GM19035 (cell line): ENCODE results near the gene MYOD1.

Source experiments
- ATAC-seq: cut with Tn5 transposase; IDR thresholded peaks from one replicate; pipeline ENCODE4 v1.9.1; 2021; ENCODE audit not compliant: unreplicated experiment

Gene MYOD1

GRCh38 chr11:17700991-17701390 is 18.4 kb upstream of the MYOD1 start:
- no peak for ATAC-seq

GRCh38 chr11:17702876-17703275 is 16.5 kb upstream of the MYOD1 start:
- no peak for ATAC-seq

GRCh38 chr11:17703951-17704350 is 15.4 kb upstream of the MYOD1 start:
- ATAC-seq: peak; percentile 63

- ATAC-seq: no peak
Observed at GRCh38 chr11:17707830-17708229, 11.5 kb upstream of the MYOD1 start.

- no peak for ATAC-seq
Observed at GRCh38 chr11:17711836-17712235, 7.5 kb upstream of the MYOD1 start.

DNA sequence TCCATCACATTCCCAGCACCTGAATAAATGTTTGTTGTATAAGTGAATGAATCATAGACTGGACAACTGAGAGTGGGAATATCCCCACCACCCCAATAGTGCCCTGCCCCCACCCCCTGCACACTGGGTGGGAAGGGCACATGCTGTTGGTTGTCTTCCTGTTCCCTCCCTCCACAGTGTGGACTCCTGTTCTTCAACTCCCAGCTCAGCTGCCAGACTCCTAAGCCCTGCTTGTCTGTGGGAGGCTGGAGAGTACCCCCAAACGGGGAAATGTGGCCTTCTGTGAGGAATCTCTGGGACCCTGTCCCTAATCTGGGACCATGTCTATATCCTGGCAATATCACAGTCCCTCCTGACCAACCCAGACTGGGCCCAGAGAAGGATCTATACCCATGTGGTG is 5.5 kb upstream of the MYOD1 start:
- ATAC-seq: no peak

- no peak for ATAC-seq
Observed at GRCh38 chr11:17714356-17714854, 5.0 kb upstream of the MYOD1 start.

- no peak for ATAC-seq
Observed at GRCh38 chr11:17714870-17715269, 4.5 kb upstream of the MYOD1 start.

DNA sequence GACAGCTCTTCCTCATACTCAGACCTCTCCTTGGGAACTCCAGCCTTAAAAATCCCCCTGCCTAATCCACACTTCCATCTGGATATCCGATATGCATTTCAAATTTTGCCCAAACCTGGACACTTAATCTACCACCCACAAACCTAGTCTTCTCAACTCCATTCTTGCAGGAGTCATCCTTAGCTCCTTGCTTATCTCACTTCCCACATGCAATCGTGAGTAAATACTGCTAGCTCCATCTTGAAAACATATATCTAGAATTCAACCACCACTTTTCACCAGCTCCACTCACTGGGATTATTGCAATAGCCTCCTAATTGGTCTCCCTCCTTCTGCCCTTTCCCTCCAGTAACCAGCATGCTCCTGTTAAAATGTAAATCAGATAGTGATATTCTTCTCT is 2.6 kb upstream of the MYOD1 start:
- ATAC-seq: no peak

GRCh38 chr11:17718015-17718414 is 1.4 kb upstream of the MYOD1 start:
- ATAC-seq: no peak

DNA sequence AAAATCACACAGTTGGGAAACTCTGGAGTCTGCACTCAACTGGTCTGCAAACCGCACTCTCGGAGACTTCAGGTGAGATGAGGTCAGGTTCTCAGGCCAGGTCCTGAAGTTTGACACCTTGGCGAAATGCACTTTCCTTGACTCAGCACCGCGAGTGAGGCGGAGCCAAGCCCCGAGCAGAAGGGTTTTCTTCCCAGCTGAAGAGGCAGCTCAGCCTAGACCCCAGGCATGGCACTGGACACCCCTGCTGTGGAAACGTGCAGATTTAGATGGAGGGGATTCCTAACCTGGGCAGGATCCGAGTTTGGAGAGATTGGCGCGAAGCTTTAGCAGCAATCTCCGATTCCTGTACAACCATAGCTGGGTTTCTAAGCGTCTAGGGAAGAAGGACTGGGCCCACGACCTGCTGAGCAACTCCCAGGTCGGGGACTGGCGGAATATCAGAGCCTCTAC is 835 bp upstream of the MYOD1 start:
- ATAC-seq: no peak

DNA sequence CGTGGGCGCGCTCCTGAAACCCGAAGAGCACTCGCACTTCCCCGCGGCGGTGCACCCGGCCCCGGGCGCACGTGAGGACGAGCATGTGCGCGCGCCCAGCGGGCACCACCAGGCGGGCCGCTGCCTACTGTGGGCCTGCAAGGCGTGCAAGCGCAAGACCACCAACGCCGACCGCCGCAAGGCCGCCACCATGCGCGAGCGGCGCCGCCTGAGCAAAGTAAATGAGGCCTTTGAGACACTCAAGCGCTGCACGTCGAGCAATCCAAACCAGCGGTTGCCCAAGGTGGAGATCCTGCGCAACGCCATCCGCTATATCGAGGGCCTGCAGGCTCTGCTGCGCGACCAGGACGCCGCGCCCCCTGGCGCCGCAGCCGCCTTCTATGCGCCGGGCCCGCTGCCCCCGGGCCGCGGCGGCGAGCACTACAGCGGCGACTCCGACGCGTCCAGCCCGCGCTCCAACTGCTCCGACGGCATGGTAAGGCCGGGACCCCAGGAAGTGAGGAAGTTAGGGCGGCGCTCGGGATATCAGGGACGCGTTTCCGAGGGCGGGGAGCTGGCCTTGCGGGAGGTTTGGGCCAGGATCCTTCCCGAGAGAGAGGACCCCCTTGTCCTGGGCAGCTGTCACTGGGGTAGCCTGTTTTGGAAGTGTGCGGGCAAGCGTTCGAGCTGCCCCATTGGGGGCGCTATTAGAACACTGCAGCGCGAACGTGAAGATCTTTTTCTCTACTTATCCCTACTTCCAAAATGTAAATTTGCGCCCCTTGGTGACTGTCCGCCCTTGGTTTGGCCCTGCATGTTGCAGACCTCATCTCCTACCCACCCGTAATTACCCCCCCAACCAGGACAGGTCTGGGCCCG is 796 bp downstream of the MYOD1 start:
- no peak for ATAC-seq

DNA sequence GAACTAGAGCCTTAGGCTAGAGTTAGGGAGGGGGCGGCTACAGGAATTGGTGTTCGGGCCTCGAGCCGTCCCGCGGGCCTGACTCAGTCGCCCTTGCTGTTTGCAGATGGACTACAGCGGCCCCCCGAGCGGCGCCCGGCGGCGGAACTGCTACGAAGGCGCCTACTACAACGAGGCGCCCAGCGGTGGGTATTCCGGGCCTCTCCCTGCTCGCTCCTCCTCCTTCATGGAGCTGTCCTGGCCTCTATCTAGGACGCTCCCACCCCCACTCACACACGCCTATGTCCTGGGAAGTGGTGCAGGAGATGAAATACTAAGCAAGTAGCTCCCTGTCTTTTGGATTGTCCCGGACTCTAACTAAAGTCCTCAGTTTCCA is 1.4 kb downstream of the MYOD1 start:
- ATAC-seq: no peak

DNA sequence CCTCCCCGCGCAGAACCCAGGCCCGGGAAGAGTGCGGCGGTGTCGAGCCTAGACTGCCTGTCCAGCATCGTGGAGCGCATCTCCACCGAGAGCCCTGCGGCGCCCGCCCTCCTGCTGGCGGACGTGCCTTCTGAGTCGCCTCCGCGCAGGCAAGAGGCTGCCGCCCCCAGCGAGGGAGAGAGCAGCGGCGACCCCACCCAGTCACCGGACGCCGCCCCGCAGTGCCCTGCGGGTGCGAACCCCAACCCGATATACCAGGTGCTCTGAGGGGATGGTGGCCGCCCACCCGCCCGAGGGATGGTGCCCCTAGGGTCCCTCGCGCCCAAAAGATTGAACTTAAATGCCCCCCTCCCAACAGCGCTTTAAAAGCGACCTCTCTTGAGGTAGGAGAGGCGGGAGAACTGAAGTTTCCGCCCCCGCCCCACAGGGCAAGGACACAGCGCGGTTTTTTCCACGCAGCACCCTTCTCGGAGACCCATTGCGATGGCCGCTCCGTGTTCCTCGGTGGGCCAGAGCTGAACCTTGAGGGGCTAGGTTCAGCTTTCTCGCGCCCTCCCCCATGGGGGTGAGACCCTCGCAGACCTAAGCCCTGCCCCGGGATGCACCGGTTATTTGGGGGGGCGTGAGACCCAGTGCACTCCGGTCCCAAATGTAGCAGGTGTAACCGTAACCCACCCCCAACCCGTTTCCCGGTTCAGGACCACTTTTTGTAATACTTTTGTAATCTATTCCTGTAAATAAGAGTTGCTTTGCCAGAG is 2.0 kb downstream of the MYOD1 start:
- ATAC-seq: no peak

DNA sequence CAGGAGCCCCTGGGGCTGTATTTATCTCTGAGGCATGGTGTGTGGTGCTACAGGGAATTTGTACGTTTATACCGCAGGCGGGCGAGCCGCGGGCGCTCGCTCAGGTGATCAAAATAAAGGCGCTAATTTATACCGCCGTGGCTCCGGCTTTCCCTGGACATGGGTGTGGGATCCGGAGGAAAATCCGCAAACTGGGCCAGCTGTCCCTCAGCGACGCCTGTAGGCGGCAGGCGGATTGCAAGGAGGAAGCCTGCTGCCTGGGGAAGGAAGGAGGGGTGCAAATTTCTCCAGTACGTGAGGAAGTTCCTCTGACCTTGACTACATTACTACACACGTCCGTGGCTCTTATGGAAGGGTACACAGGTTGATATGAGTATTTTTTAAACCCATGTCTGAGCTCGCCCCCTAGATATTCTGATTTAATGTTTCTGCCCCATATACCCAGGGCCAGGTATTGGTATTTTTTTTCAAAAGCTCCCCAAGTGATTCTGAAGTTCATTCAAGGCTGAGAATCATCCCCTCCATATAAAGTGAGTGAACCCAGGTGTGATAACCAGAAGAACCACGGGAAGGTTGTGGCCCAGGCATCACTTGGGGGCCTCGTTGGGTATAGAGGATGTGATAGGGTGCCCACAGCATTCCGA is 2.8 kb downstream of the MYOD1 start:
- no peak for ATAC-seq

DNA sequence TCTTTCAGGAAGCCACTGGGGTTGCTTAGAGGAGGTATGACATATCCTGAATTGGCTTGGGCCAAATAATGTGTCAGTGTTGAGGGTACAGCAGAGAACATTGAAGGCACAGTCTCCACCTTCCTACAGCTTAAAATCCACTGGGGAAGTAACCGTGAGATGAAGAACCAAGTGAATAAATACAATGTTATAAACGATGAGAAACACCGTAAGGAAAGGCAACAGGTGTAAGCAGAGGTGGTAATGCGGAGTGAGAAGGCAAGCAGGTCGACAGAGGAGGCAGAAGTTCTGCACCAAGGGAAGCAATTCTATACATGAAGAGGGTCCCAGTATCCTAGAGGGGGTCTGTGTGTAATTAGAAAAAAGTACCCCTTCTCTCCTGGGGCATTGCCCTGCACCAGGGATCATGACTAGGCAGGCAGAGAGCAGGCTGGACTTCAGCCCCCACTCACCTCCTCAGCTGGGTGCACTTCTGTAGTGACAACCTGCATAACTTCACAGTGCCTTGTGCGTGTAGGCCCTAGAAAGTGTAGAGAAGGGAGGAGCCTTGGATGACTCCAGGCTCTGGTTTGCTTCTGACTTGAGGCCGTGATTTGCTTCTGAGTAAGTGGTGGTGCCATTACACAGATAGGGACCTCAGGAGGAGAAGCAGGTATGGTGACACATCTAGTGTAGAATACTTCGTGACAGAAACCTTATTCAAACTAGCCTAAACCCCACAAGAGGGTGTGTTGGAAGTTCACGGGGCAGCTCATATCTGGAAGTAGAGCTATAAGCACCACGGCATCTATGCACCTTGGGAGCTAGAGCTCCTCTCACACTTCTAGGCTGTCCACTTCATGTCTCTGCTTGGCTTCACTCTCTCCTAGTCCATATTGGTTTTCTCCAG is 4.9 kb downstream of the MYOD1 start:
- no peak for ATAC-seq

GRCh38 chr11:17725174-17725573 is 5.8 kb downstream of the MYOD1 start:
- no peak for ATAC-seq

DNA sequence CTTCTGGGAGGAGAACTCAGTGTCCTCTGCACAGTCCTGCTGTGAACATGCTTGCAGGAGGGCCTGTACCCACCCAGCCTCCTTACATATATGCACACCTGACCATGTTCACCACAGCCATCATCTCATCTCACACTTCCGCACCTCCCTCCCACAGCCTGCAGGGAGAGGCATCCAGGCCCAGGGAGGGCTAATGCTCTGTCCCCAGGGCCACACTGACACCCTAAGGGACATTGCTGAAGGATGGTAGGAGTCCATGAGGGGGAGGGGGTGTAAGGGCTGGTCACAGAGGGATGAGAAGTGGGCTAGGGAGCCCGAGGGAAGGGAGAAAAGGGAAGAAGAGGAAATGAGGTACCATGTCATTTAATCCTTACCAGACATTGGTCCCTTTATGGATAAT is 10.8 kb downstream of the MYOD1 start:
- ATAC-seq: no peak

GRCh38 chr11:17730608-17731462 is 11.5 kb downstream of the MYOD1 start:
- peak; percentile 67 for ATAC-seq

GRCh38 chr11:17733261-17733660 is 13.9 kb downstream of the MYOD1 start:
- ATAC-seq: no peak
